RCC 7860 (cell line): ENCODE results near the gene DBR1.

ENCODE experiments used
- DNase-seq: peaks from one replicate; pipeline ENCODE4 v3.0.0-alpha.2; 2015; ENCODE audit warnings: low spot score
- FAIRE-seq: peaks from 2 replicates; lab custom pipeline; 2012; peaks lifted over from hg19 to GRCh38; lab: Jason Lieb, UNC

DBR1 gene, protein sequence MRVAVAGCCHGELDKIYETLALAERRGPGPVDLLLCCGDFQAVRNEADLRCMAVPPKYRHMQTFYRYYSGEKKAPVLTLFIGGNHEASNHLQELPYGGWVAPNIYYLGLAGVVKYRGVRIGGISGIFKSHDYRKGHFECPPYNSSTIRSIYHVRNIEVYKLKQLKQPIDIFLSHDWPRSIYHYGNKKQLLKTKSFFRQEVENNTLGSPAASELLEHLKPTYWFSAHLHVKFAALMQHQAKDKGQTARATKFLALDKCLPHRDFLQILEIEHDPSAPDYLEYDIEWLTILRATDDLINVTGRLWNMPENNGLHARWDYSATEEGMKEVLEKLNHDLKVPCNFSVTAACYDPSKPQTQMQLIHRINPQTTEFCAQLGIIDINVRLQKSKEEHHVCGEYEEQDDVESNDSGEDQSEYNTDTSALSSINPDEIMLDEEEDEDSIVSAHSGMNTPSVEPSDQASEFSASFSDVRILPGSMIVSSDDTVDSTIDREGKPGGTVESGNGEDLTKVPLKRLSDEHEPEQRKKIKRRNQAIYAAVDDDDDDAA

DNA sequence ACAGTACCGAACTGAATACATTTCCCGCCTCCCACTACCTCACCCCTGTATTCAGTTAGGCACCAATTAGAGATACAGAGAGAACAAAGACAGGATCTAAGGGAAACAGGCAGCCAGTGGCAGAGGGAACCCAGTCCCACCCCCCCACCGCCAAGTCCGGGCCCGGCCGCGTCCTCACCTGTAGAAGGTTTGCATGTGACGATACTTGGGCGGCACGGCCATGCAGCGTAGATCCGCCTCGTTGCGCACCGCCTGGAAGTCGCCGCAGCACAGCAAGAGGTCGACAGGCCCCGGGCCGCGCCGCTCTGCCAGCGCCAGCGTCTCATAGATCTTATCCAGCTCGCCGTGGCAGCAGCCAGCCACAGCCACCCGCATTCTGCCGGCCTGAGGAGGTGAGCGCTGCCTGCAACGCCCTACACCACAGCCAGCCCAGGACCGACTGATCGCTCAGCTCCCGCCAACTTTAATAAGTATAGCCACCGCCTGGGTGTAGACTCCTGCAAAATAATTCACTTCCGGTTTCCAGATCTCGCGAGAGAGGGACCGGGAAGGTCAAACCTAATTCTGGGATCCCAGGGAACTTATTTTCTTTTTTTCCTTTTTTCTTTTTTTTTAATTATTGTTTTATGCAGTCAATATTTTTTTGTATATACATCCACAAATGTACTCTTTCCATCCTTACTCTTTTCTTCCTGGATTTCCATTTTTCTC is at the start of gene DBR1:
TSS of gene DBR1 (minus strand) at position 501 of the 711 bp plus-strand sequence. CDS start at position 375, 126 bp downstream.
- peak; percentile 74 for FAIRE-seq
- DNase-seq, result peak; percentile 81

DNA sequence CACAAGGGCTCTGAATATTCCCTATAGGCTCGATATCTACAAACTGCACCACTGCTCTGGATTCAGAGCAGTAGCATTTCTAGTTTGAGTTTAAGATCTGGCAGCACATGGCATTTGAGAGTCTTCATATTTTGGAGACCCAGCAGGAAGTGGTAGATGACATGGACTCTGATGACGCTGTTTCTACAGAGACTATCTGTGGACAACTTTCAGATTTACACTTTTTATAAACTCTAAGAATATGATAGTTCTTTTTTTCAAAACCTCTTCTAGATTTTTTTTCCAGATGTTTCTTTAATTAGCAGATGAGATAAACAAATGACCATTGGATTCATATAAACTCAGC is 48.2 kb upstream of the DBR1 start:
- DNase-seq (no peak), FAIRE-seq (no peak)

DNA sequence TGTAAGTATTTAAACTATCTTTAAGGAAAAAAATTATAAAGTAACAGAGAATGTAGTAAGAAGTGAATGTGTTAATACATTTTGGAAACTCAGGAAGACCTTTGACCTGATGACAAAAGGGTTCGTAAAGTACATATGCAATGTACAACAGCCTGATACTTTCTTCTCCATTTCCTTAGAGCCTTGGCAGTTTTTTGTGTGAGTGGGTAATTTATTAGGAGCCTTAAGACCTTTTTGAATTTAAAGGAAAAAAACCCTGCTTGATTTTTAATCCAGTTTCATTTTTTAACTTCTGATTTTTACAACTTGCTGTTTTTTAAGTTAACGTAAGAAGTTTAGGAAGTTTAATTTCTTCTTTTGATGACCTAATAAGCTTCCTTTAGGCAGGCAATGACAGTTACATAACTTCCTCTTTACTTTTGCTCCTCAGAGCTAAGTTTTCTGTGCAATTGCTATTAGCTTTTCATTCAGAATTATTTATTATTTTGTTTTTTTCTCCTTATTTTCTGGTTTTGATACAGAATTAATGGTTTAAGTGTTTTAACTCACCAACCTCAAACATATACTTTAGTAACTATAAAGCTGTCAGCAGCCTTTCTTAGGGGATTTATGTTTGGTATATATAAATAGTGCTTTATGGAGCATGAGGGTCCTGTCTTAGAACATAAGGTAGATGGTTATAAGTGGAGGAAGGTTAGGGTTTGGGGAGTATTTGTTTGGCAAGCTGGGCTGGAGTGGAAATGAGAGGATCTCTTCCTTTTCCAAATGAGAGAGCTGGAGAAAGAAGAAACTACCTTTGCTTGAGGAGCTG is 47.6 kb upstream of the DBR1 start:
- FAIRE-seq, result no peak

DNA sequence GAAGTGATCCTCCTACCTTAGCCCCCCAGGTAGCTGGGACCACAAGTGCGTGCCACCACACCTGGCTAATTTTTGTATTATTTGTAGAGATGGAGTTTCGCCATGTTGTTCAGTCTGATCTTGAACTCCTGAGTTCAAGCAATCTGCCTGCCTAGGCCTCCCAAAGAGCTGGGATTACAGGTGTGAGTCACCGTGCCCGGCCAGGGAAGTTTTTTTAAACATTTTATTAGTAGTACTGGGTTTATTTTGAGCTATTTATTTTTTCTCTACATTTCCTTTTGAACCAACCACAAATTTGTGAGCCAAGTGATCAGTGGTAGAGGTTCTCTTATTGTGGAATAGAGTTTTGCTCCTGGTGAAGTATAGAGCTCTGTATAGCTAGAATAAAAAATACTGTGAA is 46.1 kb upstream of the DBR1 start:
- DNase-seq (no peak), FAIRE-seq (no peak)

More for the DNA sequence above, 47.6 kb upstream of the DBR1 start:
- no peak for DNase-seq

DNA sequence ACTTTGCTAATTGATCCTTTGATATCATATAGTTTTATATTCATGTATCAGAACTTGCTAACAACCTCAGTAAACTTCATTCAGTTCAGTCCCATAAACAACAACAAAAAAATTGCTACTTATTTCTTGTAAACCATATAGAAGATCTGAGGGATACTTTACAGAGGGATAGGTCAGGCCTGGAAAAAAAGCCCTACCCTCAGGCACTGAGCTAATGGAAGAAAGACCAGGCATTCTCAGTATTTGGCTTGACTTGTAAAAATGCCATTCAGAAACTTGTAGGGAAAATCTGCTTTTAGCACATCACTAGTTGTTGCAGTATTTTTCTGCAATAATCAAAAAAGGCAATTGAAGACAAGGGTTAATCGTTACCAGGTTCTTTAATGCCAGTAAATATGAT is 45.5 kb upstream of the DBR1 start:
- DNase-seq (no peak), FAIRE-seq (no peak)

DNA sequence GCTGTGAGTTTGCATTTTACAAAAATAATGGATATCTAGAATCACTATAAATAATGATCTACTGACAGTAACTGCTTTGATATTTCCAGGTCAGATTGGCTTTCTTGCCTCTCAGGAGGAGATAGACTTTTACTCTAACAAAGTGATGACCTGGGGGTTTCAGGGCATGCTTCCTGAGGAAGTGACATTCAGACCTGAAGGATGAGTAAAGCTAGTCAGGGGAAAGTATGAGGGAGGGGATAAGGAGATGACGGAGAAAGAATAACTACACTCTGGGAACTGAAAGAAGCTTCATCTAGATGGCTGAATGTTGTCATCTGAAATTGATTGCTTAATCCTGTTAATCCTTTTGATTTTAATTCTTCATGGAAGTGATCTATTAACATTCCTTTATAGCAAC is 44.5 kb upstream of the DBR1 start:
- FAIRE-seq (no peak), DNase-seq (no peak)

DNA sequence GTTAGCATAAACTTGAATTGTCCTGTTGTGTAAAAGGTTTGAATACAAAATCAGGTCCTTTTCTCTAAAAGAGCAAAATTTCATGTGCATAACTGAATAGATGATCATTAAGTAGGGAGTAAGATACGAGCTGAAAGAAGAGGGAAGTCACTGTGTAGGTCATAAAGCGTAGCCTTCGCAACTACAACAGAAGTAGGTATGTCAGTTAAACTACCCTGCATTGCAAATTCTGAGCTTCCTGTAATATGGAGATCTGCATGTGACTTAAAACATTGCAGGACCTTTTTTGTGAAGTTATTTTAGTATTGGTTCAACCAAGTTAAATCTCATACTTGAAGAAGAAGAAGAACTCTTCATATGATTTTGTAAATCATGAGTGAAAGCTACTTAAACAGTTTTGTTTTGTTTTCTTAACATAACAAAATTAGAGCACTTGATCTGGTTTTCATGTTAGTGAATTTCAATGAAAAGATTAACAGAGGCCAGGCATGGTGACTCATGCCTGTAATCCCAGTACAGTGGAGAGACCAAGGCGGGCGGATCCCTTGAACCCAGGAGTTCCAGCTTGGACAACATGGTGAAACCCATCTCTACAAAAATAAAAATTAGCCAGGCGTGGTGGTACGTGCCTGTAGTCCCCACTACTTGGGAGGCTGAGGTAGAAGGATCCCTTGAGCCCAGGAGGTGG is 38.8 kb upstream of the DBR1 start:
- FAIRE-seq (peak; percentile 29), DNase-seq (no peak)

DNA sequence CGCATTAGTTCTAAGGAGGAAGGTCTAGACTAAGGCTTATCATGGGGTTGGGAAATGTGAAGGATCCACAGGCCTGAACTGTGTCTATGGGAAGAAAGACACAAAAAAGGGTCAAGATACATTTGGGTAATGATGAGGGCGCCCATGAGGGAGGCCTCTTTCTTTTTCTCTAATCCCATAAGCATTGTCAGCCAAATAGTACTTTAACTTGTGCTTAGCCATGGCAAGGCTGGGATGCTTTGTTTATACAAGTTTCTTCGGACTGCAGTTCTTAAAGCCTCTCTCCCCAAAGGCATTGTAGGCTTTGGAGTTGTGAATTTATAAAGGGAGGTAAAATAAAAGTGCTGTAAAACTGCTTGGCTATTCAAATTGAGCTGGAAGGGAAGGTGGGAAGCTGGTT is 35.8 kb upstream of the DBR1 start:
- FAIRE-seq (no peak), DNase-seq (no peak)

DNA sequence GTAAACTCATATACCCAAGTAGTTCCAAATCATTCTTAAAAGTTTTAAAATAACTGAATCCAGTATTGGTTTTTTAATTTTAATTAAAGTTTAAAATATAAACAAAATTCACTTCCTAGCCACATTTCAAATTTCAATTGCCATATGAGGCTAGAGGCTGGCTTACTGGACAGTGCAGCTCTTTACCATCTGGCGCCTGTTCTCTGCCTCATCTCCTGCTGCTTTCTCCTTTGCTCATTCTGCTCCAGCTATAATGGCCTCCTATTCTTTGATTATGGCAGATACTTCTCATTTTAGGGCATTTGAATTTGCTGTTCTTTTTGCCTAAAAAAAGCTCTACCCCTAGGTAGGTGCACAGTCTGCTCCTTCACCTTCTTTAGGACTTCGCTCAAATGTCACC is 31.5 kb upstream of the DBR1 start:
- no peak for FAIRE-seq

DNA sequence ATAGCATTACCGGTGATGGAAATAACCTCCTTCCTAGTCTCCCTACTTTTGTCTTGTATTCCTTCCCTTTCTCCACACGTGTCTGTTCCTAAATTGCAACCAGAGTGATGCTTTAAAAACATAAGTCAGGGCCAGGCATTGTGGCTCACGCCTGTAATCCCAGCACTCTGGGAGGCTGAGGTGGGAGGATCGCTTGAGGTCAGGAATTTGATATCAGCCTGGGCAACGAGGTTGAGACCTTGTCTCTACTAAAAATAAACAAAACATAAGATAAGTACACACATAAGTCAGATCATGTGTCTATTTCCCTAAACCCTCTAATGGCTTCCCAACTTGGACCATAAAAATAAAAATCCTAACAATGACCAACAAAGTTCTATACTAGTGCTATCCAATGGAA is 30.8 kb upstream of the DBR1 start:
- DNase-seq (no peak), FAIRE-seq (no peak)

More for the DNA sequence above, 31.5 kb upstream of the DBR1 start:
- no peak for DNase-seq

DNA sequence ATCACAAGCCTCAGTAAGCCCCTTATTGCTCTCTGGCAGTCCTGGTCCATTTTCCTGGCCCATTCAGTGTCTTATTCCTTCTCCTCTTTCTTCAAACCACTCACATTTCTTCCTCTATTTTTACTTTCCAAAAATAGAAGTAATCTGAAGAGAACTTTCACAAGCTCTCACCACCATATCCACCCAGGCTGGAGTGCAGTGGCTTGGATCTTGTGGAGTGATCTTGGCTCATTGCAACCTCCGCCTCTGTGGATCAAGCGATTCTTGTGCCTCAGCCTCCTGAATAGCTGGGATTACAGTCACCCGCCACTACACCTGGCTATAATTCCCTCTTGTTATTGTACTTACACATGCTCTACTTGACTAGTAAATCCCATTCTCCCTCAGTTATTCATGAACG is 29.2 kb upstream of the DBR1 start:
- FAIRE-seq (no peak), DNase-seq (no peak)

DNA sequence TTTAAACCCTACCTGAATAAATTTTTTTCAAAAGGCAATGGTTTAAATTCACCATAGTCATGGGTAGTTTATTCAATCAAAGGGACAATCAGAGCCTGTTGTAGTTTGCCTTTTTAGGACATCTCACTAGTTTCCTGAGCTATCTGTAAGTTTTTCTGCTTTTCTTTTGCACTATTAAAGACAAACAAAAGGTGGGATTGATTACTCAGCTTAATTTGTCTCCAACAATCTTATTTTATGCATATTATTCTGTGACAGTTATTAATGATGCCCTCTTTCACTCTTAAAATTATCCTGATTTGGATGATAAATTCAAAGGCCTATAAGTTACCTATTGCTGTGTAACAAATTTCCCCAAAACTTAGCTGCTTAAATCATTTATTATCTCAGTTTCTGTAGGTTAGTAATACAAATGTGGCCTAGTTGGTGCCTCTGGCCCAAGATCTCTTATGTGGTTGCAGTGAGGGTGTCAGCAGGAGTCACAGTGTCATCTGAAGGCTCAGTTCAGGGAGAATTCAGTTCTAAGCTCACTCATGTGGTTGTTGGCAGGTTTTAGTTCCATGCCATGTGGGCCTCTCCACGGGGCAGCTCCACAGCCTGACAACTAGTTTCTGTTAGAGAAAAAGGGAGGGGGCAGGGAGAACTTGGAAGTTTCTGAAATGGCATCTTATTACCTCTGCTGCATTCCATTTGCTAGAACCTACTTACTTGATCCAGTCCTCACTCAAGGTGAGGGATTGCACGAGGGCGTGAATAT is 28.4 kb upstream of the DBR1 start:
- DNase-seq (no peak), FAIRE-seq (no peak)

DNA sequence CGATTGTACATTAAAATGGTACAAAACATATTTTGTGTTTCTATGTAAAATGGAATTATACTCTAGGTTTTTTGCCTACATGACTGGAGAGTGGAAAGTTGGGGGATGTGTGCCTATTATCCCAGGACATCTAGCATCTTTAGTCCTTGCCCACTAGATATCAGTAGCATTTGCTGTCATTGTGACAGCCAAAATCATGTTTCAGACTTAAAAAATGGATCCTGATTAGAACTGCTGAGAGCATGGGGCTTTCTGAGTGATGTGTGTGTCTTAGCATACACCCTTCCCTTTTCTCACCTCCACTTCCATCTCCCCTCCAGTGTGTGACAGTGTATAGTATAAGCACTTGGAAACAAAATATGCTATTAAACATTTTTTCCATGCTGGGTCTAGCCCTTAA is 25.7 kb upstream of the DBR1 start:
- FAIRE-seq, result no peak
- no peak for DNase-seq

DNA sequence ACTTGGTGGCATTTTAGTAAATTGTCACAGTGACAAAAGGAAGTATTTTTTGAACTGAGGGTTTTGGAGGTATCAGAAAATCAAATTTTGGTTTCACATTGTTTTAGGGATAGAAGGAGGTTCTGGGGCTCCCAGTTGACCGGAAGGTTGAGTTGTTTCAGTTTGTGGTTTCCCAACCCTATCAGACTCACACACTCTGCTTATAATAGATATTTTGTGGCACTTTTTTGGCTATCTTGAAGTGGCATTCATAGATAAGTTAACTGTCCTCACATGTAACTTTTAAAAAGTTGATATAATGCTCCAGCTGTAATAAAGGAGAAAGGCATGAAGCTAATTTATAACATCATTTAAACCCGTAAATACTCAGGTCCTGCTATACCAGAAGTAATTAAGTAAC is 25.1 kb upstream of the DBR1 start:
- no peak for DNase-seq
- FAIRE-seq, result no peak

DNA sequence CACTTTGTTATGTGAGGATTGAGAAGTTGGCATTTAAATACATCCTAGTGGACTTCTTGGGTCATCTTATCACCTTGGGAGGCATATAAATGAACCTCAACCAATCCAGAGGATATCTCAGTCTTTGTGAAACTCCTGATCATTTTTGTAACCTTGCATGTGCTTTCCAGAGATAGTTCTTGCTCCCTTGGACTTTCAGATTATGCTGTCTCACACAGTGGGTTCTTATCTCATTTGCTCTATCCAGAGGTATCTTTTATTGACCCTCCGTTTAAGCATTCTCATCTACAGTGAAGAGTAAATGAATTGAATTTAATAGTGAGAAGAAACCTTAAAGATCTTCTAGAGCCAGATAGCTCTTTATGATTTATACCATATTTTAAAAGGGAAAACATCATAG is 22.8 kb upstream of the DBR1 start:
- no peak for FAIRE-seq
- DNase-seq, result no peak

DNA sequence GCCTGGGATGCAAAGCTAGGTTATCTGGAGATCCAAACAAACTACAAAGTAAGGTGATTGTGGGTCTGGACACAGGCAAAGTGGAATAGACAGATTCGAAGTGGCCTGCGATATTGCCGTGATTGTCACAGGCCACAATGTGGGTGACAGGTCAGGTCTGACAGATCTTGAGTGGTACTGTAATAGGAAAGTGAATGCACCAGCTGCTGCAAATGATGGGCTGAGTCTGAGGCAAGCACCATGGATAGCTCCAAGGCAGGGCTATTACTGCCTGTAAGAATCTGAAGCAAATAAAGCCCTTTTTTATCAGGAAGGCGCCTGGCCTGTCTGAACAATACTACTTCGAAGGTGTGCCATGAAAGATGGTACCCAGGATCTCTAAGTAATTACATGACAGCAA is 22.3 kb upstream of the DBR1 start:
- no peak for FAIRE-seq

DNA sequence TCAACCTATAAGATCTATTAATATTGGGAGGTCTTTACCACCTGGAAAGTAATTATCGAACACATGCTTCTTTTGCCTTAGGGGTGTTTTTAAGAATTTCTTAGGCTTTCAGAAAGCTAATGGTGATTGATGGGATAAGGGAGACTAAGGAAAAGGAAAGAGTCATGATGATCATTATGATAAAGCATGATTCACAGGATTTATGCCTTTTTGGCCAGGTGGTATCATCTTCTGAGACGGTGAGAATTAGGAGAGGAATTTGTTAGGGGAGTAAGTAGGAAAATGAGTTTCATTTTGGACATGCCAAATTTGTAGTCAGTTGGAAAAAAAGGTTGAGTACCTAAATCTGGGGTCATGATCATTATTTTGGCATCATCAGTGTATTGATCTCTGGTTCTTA is 21.3 kb upstream of the DBR1 start:
- FAIRE-seq (no peak), DNase-seq (no peak)

More for the DNA sequence above, 22.3 kb upstream of the DBR1 start:
- DNase-seq, result no peak

DNA sequence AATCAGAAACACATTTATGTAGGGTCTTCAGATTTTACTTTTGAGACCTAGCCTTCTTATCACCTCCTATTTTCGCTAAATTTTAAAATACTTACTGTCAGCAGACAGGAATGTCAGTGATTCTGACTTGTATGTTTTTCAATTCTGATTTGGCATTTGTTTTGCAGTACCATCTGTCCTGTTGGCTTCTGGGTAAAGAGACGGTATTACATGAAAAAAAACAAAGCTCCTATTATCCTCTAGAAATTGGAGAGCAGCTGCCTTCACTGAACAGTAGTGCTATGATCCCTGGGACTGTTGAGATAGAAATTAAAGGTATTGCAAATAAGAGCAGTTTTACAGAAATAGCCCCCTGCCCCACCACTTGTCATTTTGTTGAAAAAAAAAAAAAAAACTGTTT is 20.8 kb upstream of the DBR1 start:
- DNase-seq (no peak), FAIRE-seq (no peak)

DNA sequence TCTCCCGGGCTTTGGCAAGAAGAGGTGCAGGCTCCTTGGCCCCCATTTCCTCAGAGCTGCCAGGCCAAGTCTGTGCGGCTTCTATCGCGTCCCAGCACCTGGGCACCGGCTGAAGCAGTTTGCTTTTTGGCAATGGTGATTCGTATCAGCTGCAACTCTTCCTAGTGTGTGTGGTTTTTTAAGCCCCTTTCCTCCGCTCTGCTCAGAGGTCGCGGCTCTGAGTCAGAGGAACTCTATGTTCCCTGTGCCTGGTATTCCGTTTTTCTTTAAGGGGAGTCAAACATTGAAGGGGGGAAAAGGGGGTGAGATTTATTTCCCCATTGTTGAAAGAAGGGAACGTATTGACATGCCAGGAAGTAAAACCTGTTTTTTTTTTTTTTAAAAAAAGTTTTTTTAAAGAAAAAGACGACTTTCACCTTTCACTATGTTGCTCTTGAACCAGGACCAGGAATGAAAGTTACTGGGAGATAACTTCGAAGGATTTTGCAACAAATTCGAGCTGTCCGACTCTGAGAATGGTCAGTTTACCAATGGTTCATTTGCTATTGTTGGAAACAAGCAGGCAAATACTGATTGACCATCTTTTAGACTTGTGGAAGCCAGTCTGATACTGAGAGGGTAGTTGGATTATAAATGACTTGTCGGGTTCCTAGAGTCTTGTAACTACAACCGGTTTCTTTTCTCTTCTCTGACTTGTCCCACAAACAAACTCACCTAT is 13.5 kb upstream of the DBR1 start:
- DNase-seq (peak; percentile 38), FAIRE-seq (no peak)
